HepG2 (cell line): ENCODE data around the gene OSER1. TPM values are rescaled to one million over a fixed set of nuclear protein-coding genes. Genes with fewer than 3 reads are reported as not detected.

Source experiments
- ARNT2 ChIP-seq: sonication (generic); formaldehyde crosslinking; IDR thresholded peaks from 2 replicates; pipeline ENCODE4 v1.8.0; 2022; ENCODE audit warnings: mild to moderate bottlenecking, low read depth, missing genetic modification reagents, moderate library complexity
- MIXL1 ChIP-seq: IDR thresholded peaks from 2 replicates; pipeline ENCODE4 v1.6.1; 2016
- PHF8 ChIP-seq: sonication (generic); formaldehyde crosslinking; IDR thresholded peaks from 2 replicates; pipeline ENCODE4 v1.5.0; 2020; ENCODE audit warnings: missing genetic modification reagents
- RBM22 ChIP-seq: fragments of 200-400 bp; formaldehyde crosslinking; optimal IDR thresholded peaks from 2 replicates; pipeline ENCODE3; 2017; ENCODE audit warnings: mild to moderate bottlenecking, low read length, moderate library complexity
- SMAD1 ChIP-seq: sonication (generic); formaldehyde crosslinking; IDR thresholded peaks from 2 replicates; pipeline ENCODE4 v1.4.0; 2020; ENCODE audit warnings: missing genetic modification reagents, low read depth, mild to moderate bottlenecking, borderline replicate concordance
- ZFP82 ChIP-seq: sonication (generic); formaldehyde crosslinking; IDR thresholded peaks from 2 replicates; pipeline ENCODE4 v1.5.1; 2020; ENCODE audit warnings: mild to moderate bottlenecking, missing genetic modification reagents, borderline replicate concordance
- ZNF20 ChIP-seq: sonication (generic); formaldehyde crosslinking; IDR thresholded peaks from 2 replicates; pipeline ENCODE4 v1.4.0; 2020; ENCODE audit warnings: mild to moderate bottlenecking, moderate library complexity, missing genetic modification reagents
- ZNF567 ChIP-seq: sonication (generic); formaldehyde crosslinking; IDR thresholded peaks from 2 replicates; pipeline ENCODE4 v1.8.1; 2023; ENCODE audit warnings: mild to moderate bottlenecking, missing genetic modification reagents, borderline replicate concordance
- ZNF569 ChIP-seq: sonication (generic); formaldehyde crosslinking; IDR thresholded peaks from 2 replicates; pipeline ENCODE4 v1.5.0; 2020; ENCODE audit warnings: mild to moderate bottlenecking, missing genetic modification reagents, moderate library complexity, borderline replicate concordance
- ZNF652 ChIP-seq: IDR thresholded peaks from 2 replicates; pipeline ENCODE4 v1.6.1; 2016; ENCODE audit warnings: low read depth, borderline replicate concordance
- ZNF670 ChIP-seq: sonication (generic); formaldehyde crosslinking; IDR thresholded peaks from 2 replicates; pipeline ENCODE4 v1.8.0; 2022; ENCODE audit warnings: mild to moderate bottlenecking, missing genetic modification reagents, borderline replicate concordance
- polyA plus RNA-seq, 8 experiments: library from polyadenylated mRNA; depleted of rRNA in 3 of 8; stranded (reverse) in 7 of 8; unstranded in 1 of 8; fragments of >200 nt; fragmentation: Illumina TruSeq in 4 of 8; extraction: Trizol in 4 of 8; gene quantifications; 2 replicates each; pipeline versions ENCODE4 v1.2.1 to v1.2.3, GENCODE V29; 2011 to 2016; ENCODE audit warnings: low read depth in 4 of 8, missing spikeins in 1 of 8, mixed read lengths in 1 of 8; ENCODE audit not compliant: insufficient read depth in 1 of 8
- total RNA-seq, 5 experiments: library from RNA; depleted of rRNA; stranded (reverse); fragments of >200 nt; fragmentation: Illumina TruSeq; extraction: Trizol; gene quantifications; 2 replicates each; pipeline ENCODE4 v1.2.3, GENCODE V29; 2016; ENCODE audit warnings: low read depth in 1 of 5
- TF ChIP-seq, protein P1 (sequence below): sonication (generic); formaldehyde crosslinking; IDR thresholded peaks from 2 replicates; pipeline ENCODE4 v1.9.0; 2021; ENCODE audit warnings: mild to moderate bottlenecking, missing genetic modification reagents
- TF ChIP-seq, protein P2 (sequence below): sonication (generic); formaldehyde crosslinking; IDR thresholded peaks from 2 replicates; pipeline ENCODE4 v1.5.1; 2020; ENCODE audit warnings: mild to moderate bottlenecking, missing genetic modification reagents, moderate library complexity
- TF ChIP-seq, protein P3 (sequence below): IDR thresholded peaks from 2 replicates; pipeline ENCODE4 v1.6.1; 2016; ENCODE audit warnings: mild to moderate bottlenecking
- TF ChIP-seq, protein P4 (sequence below): sonication (generic); formaldehyde crosslinking; IDR thresholded peaks from 2 replicates; pipeline ENCODE4 v1.4.0; 2020; ENCODE audit warnings: missing genetic modification reagents, mild to moderate bottlenecking, borderline replicate concordance

Gene OSER1
- total and polyA plus RNA-seq, 2 of the 13 experiments (the other 11 are each of a cell fraction or from before 2014, with no cell fraction given), result 71.2 to 71.5 TPM

DNA sequence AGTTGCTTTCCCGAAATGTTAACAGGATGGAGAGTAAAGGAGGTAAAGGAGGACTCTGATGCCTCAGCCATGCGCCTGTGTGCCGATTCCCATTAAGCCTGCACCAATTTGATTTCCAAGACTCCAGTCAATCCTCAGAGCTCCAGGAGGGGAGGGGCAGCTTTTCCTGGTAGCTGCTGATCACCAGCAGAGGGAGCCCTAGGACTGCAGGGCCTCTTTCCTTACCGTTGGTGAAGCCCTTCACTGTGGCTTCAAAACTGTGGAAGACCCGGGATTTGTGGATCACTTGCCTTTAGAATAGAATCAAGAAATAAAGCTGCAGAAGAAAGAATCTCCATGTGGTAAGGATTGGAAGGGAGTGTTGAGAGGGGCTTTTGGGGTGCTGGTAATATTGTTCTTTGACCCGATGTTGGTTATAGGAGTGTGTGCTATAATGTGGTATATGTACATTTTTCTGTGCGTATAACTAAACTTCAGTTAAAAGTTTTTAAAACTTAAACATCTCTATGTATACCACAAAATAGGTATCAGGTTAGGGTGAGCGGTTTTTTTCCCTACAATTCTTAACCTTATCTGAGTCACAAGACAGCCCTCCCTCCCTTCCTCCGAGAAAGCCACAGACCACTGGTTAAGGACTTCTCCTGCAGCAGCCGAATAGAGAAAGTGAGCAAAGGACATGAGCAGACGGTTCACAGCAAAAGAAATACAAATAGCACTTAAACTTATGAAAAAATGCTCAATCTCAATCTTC, 6.9 kb upstream of the OSER1 start (continued):
- TF ChIP-seq ZFP82 (CRISPR knock-in tag) (no peak), ZNF567 (CRISPR knock-in tag) (no peak; the same call in 1 of the 2 replicates), SMAD1 (CRISPR knock-in tag) (0 out of 2 replicates have a peak, but pooled peaks have one; percentile 64), ZNF670 (CRISPR knock-in tag) (peak; percentile 75), ZNF569 (CRISPR knock-in tag) (no peak), ZNF652 (CRISPR knock-in tag) (no peak), RBM22 (no peak), ARNT2 (CRISPR knock-in tag) (no peak), ZNF20 (CRISPR knock-in tag) (no peak), MIXL1 (CRISPR knock-in tag) (peak; percentile 71; the same call in 1 of the 2 replicates), PHF8 (0 out of 2 replicates have a peak, but pooled peaks have one; percentile 24)
- TF ChIP-seq, protein P1, sequence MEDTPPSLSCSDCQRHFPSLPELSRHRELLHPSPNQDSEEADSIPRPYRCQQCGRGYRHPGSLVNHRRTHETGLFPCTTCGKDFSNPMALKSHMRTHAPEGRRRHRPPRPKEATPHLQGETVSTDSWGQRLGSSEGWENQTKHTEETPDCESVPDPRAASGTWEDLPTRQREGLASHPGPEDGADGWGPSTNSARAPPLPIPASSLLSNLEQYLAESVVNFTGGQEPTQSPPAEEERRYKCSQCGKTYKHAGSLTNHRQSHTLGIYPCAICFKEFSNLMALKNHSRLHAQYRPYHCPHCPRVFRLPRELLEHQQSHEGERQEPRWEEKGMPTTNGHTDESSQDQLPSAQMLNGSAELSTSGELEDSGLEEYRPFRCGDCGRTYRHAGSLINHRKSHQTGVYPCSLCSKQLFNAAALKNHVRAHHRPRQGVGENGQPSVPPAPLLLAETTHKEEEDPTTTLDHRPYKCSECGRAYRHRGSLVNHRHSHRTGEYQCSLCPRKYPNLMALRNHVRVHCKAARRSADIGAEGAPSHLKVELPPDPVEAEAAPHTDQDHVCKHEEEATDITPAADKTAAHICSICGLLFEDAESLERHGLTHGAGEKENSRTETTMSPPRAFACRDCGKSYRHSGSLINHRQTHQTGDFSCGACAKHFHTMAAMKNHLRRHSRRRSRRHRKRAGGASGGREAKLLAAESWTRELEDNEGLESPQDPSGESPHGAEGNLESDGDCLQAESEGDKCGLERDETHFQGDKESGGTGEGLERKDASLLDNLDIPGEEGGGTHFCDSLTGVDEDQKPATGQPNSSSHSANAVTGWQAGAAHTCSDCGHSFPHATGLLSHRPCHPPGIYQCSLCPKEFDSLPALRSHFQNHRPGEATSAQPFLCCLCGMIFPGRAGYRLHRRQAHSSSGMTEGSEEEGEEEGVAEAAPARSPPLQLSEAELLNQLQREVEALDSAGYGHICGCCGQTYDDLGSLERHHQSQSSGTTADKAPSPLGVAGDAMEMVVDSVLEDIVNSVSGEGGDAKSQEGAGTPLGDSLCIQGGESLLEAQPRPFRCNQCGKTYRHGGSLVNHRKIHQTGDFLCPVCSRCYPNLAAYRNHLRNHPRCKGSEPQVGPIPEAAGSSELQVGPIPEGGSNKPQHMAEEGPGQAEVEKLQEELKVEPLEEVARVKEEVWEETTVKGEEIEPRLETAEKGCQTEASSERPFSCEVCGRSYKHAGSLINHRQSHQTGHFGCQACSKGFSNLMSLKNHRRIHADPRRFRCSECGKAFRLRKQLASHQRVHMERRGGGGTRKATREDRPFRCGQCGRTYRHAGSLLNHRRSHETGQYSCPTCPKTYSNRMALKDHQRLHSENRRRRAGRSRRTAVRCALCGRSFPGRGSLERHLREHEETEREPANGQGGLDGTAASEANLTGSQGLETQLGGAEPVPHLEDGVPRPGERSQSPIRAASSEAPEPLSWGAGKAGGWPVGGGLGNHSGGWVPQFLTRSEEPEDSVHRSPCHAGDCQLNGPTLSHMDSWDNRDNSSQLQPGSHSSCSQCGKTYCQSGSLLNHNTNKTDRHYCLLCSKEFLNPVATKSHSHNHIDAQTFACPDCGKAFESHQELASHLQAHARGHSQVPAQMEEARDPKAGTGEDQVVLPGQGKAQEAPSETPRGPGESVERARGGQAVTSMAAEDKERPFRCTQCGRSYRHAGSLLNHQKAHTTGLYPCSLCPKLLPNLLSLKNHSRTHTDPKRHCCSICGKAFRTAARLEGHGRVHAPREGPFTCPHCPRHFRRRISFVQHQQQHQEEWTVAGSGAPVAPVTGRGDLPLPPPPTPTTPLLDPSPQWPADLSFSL (CRISPR knock-in tag), result 0 out of 2 replicates have a peak, but pooled peaks have one; percentile 58
- TF ChIP-seq, protein P2, sequence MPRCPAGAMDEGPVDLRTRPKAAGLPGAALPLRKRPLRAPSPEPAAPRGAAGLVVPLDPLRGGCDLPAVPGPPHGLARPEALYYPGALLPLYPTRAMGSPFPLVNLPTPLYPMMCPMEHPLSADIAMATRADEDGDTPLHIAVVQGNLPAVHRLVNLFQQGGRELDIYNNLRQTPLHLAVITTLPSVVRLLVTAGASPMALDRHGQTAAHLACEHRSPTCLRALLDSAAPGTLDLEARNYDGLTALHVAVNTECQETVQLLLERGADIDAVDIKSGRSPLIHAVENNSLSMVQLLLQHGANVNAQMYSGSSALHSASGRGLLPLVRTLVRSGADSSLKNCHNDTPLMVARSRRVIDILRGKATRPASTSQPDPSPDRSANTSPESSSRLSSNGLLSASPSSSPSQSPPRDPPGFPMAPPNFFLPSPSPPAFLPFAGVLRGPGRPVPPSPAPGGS (CRISPR knock-in tag), result no peak
- TF ChIP-seq, protein P3, sequence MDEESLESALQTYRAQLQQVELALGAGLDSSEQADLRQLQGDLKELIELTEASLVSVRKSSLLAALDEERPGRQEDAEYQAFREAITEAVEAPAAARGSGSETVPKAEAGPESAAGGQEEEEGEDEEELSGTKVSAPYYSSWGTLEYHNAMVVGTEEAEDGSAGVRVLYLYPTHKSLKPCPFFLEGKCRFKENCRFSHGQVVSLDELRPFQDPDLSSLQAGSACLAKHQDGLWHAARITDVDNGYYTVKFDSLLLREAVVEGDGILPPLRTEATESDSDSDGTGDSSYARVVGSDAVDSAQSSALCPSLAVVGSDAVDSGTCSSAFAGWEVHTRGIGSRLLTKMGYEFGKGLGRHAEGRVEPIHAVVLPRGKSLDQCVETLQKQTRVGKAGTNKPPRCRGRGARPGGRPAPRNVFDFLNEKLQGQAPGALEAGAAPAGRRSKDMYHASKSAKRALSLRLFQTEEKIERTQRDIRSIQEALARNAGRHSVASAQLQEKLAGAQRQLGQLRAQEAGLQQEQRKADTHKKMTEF (CRISPR knock-in tag), result peak; percentile 64; the same call in 1 of the 2 replicates
- TF ChIP-seq, protein P4, sequence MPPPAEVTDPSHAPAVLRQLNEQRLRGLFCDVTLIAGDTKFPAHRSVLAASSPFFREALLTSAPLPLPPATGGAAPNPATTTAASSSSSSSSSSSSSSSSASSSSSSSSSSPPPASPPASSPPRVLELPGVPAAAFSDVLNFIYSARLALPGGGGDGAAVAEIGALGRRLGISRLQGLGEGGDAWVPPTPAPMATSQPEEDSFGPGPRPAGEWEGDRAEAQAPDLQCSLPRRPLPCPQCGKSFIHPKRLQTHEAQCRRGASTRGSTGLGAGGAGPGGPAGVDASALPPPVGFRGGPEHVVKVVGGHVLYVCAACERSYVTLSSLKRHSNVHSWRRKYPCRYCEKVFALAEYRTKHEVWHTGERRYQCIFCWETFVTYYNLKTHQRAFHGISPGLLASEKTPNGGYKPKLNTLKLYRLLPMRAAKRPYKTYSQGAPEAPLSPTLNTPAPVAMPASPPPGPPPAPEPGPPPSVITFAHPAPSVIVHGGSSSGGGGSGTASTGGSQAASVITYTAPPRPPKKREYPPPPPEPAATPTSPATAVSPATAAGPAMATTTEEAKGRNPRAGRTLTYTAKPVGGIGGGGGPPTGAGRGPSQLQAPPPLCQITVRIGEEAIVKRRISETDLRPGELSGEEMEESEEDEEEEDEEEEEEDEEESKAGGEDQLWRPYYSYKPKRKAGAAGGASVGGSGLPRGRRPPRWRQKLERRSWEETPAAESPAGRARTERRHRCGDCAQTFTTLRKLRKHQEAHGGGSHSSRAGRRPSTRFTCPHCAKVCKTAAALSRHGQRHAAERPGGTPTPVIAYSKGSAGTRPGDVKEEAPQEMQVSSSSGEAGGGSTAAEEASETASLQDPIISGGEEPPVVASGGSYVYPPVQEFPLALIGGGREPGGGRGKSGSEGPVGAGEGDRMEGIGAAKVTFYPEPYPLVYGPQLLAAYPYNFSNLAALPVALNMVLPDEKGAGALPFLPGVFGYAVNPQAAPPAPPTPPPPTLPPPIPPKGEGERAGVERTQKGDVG (CRISPR knock-in tag), result no peak
